ENCODE measurements around the gene LHFPL6. TPM values are rescaled to one million over a fixed set of nuclear protein-coding genes. Genes with fewer than 3 reads are reported as not detected.

Gene LHFPL6
- total RNA-seq, 4 donors from 2014 or later, result 3.7 to 40.4 (median 8.0) TPM

- 70 to 72% methylated on average over 6 to 7 of the region's 7 CpGs for WGBS, 2 donors
- no peak overlapping the region for H3K4me3 ChIP-seq
- no peaks in the 10 kb centered on the region for H3K27me3 ChIP-seq
- H3K9me3 ChIP-seq, result no peaks in the 10 kb centered on the region
- no peak for DNase-seq
- no peak for TF ChIP-seq POLR2A (IDR thresholded peaks at IDR 0.05)
- TF ChIP-seq CTCF (IDR thresholded peaks at IDR 0.05), result no peak
- no peaks in the 10 kb centered on the region for H3K36me3 ChIP-seq
- no peak overlapping the region for H3K27ac ChIP-seq
- H3K4me1 ChIP-seq, result no peaks in the 10 kb centered on the region
- intact Hi-C loops (cut with DNase I), result no loop called here
Observed at GRCh38 chr13:39587939-39588338, 15.1 kb downstream of the LHFPL6 start.

- WGBS, 2 donors, result 77 to 96% methylated on average over 4 to 5 of the region's 5 CpGs
- intact Hi-C loops (cut with DNase I), result no loop called here
- no peak for DNase-seq
- Histone ChIP-seq H3K9me3 (no peaks in the 10 kb centered on the region), H3K4me3 (no peak overlapping the region), H3K4me1 (no peaks in the 10 kb centered on the region), H3K36me3 (no peaks in the 10 kb centered on the region), H3K27ac (no peak overlapping the region), H3K27me3 (no peaks in the 10 kb centered on the region)
- no peak for TF ChIP-seq POLR2A (IDR thresholded peaks at IDR 0.05)
- TF ChIP-seq CTCF (IDR thresholded peaks at IDR 0.05), result no peak
Observed at GRCh38 chr13:39586958-39587605, 15.9 kb downstream of the LHFPL6 start.

- Histone ChIP-seq H3K27me3 (no peaks in the 10 kb centered on the region), H3K27ac (no peak overlapping the region), H3K4me1 (no peaks in the 10 kb centered on the region), H3K9me3 (no peaks in the 10 kb centered on the region), H3K36me3 (no peaks in the 10 kb centered on the region), H3K4me3 (no peak overlapping the region)
- TF ChIP-seq POLR2A (IDR thresholded peaks at IDR 0.05), result no peak
- no peak for TF ChIP-seq CTCF (IDR thresholded peaks at IDR 0.05)
- intact Hi-C loops (cut with DNase I), result no loop called here
- 68 to 76% methylated on average over 1 of the region's 1 CpG for WGBS, 2 donors
- DNase-seq, result no peak
Observed at GRCh38 chr13:39586151-39586550, 16.8 kb downstream of the LHFPL6 start.

GRCh38 chr13:39585219-39585618 is 17.8 kb downstream of the LHFPL6 start:
- Histone ChIP-seq H3K4me3 (no peak overlapping the region), H3K9me3 (no peaks in the 10 kb centered on the region), H3K4me1 (peaks cover 0 to 7% (median 0%) of the 10 kb centered on the region in 3 donors), H3K27me3 (no peaks in the 10 kb centered on the region), H3K36me3 (no peaks in the 10 kb centered on the region), H3K27ac (no peak overlapping the region)
- TF ChIP-seq CTCF (IDR thresholded peaks at IDR 0.05) (no peak), POLR2A (IDR thresholded peaks at IDR 0.05) (no peak)
- 59 to 61% methylated on average over 3 of the region's 3 CpGs for WGBS, 2 donors
- DNase-seq, result no peak
- intact Hi-C loops (cut with DNase I), result no loop called here

- no peak for DNase-seq
- intact Hi-C loops (cut with DNase I), result no loop called here
- 53 to 54% methylated on average over 5 of the region's 5 CpGs for WGBS, 2 donors
- Histone ChIP-seq H3K4me1 (peaks cover 0 to 13% (median 0%) of the 10 kb centered on the region in 3 donors), H3K4me3 (no peak overlapping the region), H3K9me3 (no peaks in the 10 kb centered on the region), H3K36me3 (no peaks in the 10 kb centered on the region), H3K27ac (no peak overlapping the region), H3K27me3 (no peaks in the 10 kb centered on the region)
- no peak for TF ChIP-seq CTCF (IDR thresholded peaks at IDR 0.05)
- no peak for TF ChIP-seq POLR2A (IDR thresholded peaks at IDR 0.05)
Observed at GRCh38 chr13:39580881-39581575, 22.0 kb downstream of the LHFPL6 start.

Data from esophagus squamous epithelium (tissue), 5 donors.